H1 (cell line): Measurements from ENCODE around the gene CHDH. TPM values are rescaled to one million over a fixed set of nuclear protein-coding genes. Genes with fewer than 3 reads are reported as not detected.

Experiments used
- CTCF ChIA-PET: fragments of 300-600 bp; sonication (Branson Sonifier 250); formaldehyde crosslinking; loops from one replicate; lab custom pipeline; 2021; ENCODE audit not compliant: partially characterized antibody; lab: Charles Lee
- POLR2A ChIA-PET: fragments of 300-600 bp; sonication (Branson Sonifier 250); formaldehyde crosslinking; loops from one replicate; lab custom pipeline; 2021; ENCODE audit warnings: inconsistent platforms; ENCODE audit not compliant: partially characterized antibody; lab: Charles Lee
- DNase-seq, 2 experiments: peaks; one replicate each; pipeline versions ENCODE4 v3.0.0 to v3.0.0-alpha.2; 2010 to 2022; ENCODE audit warnings: low spot score in 2 of 2, low read depth in 1 of 2, mixed read lengths in 1 of 2
- FAIRE-seq: peaks from 2 replicates; lab custom pipeline; 2011; peaks lifted over from hg19 to GRCh38; lab: Jason Lieb, UNC
- H2AFZ ChIP-seq: 2 replicates; pipeline ENCODE4 v1.8.1; 2012; ENCODE audit warnings: low read length, inconsistent platforms
- H2AK5ac ChIP-seq: 2 replicates; pipeline ENCODE4 v1.6.1; 2013; ENCODE audit warnings: low read depth, low read length
- H2BK120ac ChIP-seq: replicated peaks from 2 replicates; pipeline ENCODE3; 2013; ENCODE audit warnings: low read depth, low read length, inconsistent platforms
- H2BK12ac ChIP-seq: 2 replicates; pipeline ENCODE4 v1.6.1; 2013; ENCODE audit warnings: low read depth, low read length
- H2BK15ac ChIP-seq: 2 replicates; pipeline ENCODE4 v1.6.1; 2013; ENCODE audit warnings: low read length
- H2BK20ac ChIP-seq: 2 replicates; pipeline ENCODE4 v1.6.1; 2013; ENCODE audit warnings: low read length
- H2BK5ac ChIP-seq: 2 replicates; pipeline ENCODE4 v1.6.1; 2013; ENCODE audit warnings: low read depth, low read length
- H3K14ac ChIP-seq: 2 replicates; pipeline ENCODE4 v1.6.1; 2013; ENCODE audit warnings: inconsistent platforms; ENCODE audit not compliant: insufficient read length
- H3K18ac ChIP-seq: 2 replicates; pipeline ENCODE4 v1.6.1; 2013; ENCODE audit warnings: low read length; ENCODE audit errors: extremely low read depth
- H3K23ac ChIP-seq: 2 replicates; pipeline ENCODE4 v1.6.1; 2013; ENCODE audit warnings: inconsistent platforms; ENCODE audit not compliant: insufficient read length
- H3K23me2 ChIP-seq: 2 replicates; pipeline ENCODE4 v1.6.1; 2013; ENCODE audit warnings: low read depth, low read length
- H3K27ac ChIP-seq: 2 replicates; pipeline ENCODE4 v1.6.1; 2011; ENCODE audit warnings: low read depth, low read length, inconsistent platforms
- H3K27me3 ChIP-seq, 4 experiments: replicated peaks in 1 of 4; 1 replicate in 1 of 4; 2 replicates in 3 of 4; pipeline versions ENCODE4 v1.6.1 to v1.8.1; 2011 to 2013; ENCODE audit warnings: low read length in 3 of 4, mild to moderate bottlenecking in 3 of 4, inconsistent platforms in 2 of 4, mixed read lengths in 2 of 4, moderate library complexity in 1 of 4; ENCODE audit not compliant: control insufficient read depth in 3 of 4, insufficient read depth in 3 of 4; ENCODE audit errors: extremely low read depth in 1 of 4
- H3K36me3 ChIP-seq, 4 experiments: 2 replicates each; pipeline versions ENCODE4 v1.6.1 to v1.8.1; 2011 to 2013; ENCODE audit warnings: mild to moderate bottlenecking in 4 of 4, low read length in 3 of 4, moderate library complexity in 2 of 4, control low read depth in 1 of 4, inconsistent platforms in 1 of 4; ENCODE audit not compliant: insufficient read depth in 4 of 4, control insufficient read depth in 2 of 4
- H3K4ac ChIP-seq: replicated peaks from 2 replicates; pipeline ENCODE3; 2013; ENCODE audit warnings: low read length, low read depth, mixed read lengths, inconsistent platforms; ENCODE audit not compliant: insufficient read length
- H3K4me1 ChIP-seq, 4 experiments: replicated peaks in 1 of 4; 1 replicate in 1 of 4; 2 replicates in 3 of 4; pipeline versions ENCODE4 v1.6.1 to v1.8.1; 2011 to 2013; ENCODE audit warnings: low read length in 3 of 4, inconsistent platforms in 2 of 4, mixed read lengths in 1 of 4; ENCODE audit not compliant: insufficient read depth in 4 of 4, control insufficient read depth in 3 of 4
- H3K4me2 ChIP-seq, 2 experiments: 2 replicates each; pipeline versions ENCODE4 v1.6.1 to v1.8.1; 2011 to 2013; ENCODE audit warnings: low read depth in 2 of 2, low read length in 2 of 2, control low read depth in 1 of 2, inconsistent platforms in 1 of 2, mild to moderate bottlenecking in 1 of 2; ENCODE audit not compliant: insufficient read depth in 1 of 2
- H3K4me3 ChIP-seq, 4 experiments: fragments of 200-600, 300-600 bp in 1 of 4; sonication (generic), shearing (Covaris generic), sonication (Bioruptor Twin) in 1 of 4; 2 replicates each; pipeline versions ENCODE4 v1.5.1 to v1.8.1; 2011 to 2016; ENCODE audit warnings: low read length in 4 of 4, low read depth in 3 of 4, control low read depth in 2 of 4, inconsistent platforms in 2 of 4, mild to moderate bottlenecking in 2 of 4, mixed read lengths in 1 of 4, moderate library complexity in 1 of 4; ENCODE audit not compliant: insufficient read depth in 2 of 4; ENCODE audit errors: extremely low read depth in 1 of 4
- H3K56ac ChIP-seq: replicated peaks from 2 replicates; pipeline ENCODE3; 2013; ENCODE audit warnings: low read depth, mild to moderate bottlenecking, mixed read lengths, low read length, inconsistent platforms; ENCODE audit not compliant: insufficient read length
- H3K79me1 ChIP-seq: 2 replicates; pipeline ENCODE4 v1.6.1; 2013; ENCODE audit warnings: low read depth, low read length, control low read depth
- H3K79me2 ChIP-seq, 2 experiments: 2 replicates each; pipeline versions ENCODE4 v1.6.1 to v1.8.1; 2012 to 2013; ENCODE audit warnings: low read length in 2 of 2, mild to moderate bottlenecking in 2 of 2, inconsistent platforms in 1 of 2; ENCODE audit not compliant: insufficient read depth in 2 of 2, control insufficient read depth in 1 of 2
- H3K9ac ChIP-seq, 4 experiments: replicated peaks in 1 of 4; 1 replicate in 1 of 4; 2 replicates in 3 of 4; pipeline versions ENCODE4 v1.6.1 to v1.8.1; 2011 to 2013; ENCODE audit warnings: low read depth in 3 of 4, low read length in 3 of 4, control low read depth in 2 of 4, mild to moderate bottlenecking in 2 of 4, moderate library complexity in 2 of 4, inconsistent platforms in 1 of 4; ENCODE audit errors: extremely low read depth in 1 of 4
- H3K9me3 ChIP-seq, 2 experiments: 2 replicates each; pipeline versions ENCODE4 v1.6.1 to v1.8.1; 2012 to 2013; ENCODE audit warnings: mild to moderate bottlenecking in 2 of 2, moderate library complexity in 2 of 2, control low read depth in 1 of 2, inconsistent platforms in 1 of 2, low read depth in 1 of 2, low read length in 1 of 2, mixed read lengths in 1 of 2; ENCODE audit not compliant: insufficient read depth in 2 of 2
- H4K20me1 ChIP-seq, 2 experiments: replicated peaks in 1 of 2; 2 replicates each; pipeline versions ENCODE3 to v1.8.1; 2011 to 2013; ENCODE audit warnings: inconsistent platforms in 2 of 2, low read length in 2 of 2, mild to moderate bottlenecking in 1 of 2; ENCODE audit not compliant: insufficient read depth in 2 of 2, control insufficient read depth in 1 of 2
- H4K5ac ChIP-seq: 2 replicates; pipeline ENCODE4 v1.6.1; 2013; ENCODE audit warnings: low read length, low read depth, mixed read lengths, inconsistent platforms; ENCODE audit not compliant: insufficient read length
- H4K8ac ChIP-seq: 2 replicates; pipeline ENCODE4 v1.8.0; 2013; ENCODE audit warnings: mild to moderate bottlenecking, moderate library complexity, low read length, inconsistent platforms; ENCODE audit not compliant: insufficient read depth; ENCODE audit errors: extremely low read depth
- H4K91ac ChIP-seq: replicated peaks from 2 replicates; pipeline ENCODE3; 2013; ENCODE audit warnings: low read length, mixed read lengths, inconsistent platforms; ENCODE audit not compliant: insufficient read length
- BACH1 ChIP-seq: IDR thresholded peaks from 2 replicates; pipeline ENCODE4 v1.6.1; 2012; ENCODE audit warnings: low read length, improper control_type of control experiment
- CEBPB ChIP-seq: IDR thresholded peaks from 2 replicates; pipeline ENCODE4 v1.6.1; 2012; ENCODE audit warnings: low read depth, low read length
- EP300 ChIP-seq, 2 experiments: IDR thresholded peaks; 1 replicate in 1 of 2; 2 replicates in 1 of 2; pipeline ENCODE4 v1.6.1; 2011 to 2012; ENCODE audit warnings: low read depth in 2 of 2, low read length in 2 of 2, mild to moderate bottlenecking in 2 of 2, borderline replicate concordance in 1 of 2, inconsistent platforms in 1 of 2, moderate library complexity in 1 of 2
- FOSL1 ChIP-seq: IDR thresholded peaks from 2 replicates; pipeline ENCODE4 v1.6.1; 2011; ENCODE audit warnings: mild to moderate bottlenecking, low read depth, low read length, moderate library complexity; ENCODE audit not compliant: insufficient read depth
- JUND ChIP-seq: IDR thresholded peaks from 2 replicates; pipeline ENCODE4 v1.6.1; 2011; ENCODE audit warnings: mild to moderate bottlenecking, improper control_type of control experiment, low read length
- PHF8 ChIP-seq: fragments of 200-600 bp; sonication (generic); conservative IDR thresholded peaks from 2 replicates; pipeline ENCODE4 v1.7.1; 2012; ENCODE audit warnings: low read depth, mild to moderate bottlenecking, inconsistent platforms, low read length, moderate library complexity
- POLR2A ChIP-seq, 2 experiments: IDR thresholded peaks; 1 replicate in 1 of 2; 2 replicates in 1 of 2; pipeline ENCODE4 v1.6.1; 2011; ENCODE audit warnings: low read depth in 2 of 2, low read length in 2 of 2, mild to moderate bottlenecking in 2 of 2; ENCODE audit errors: control extremely low read depth in 1 of 2
- SAP30 ChIP-seq: fragments of 300-600 bp; sonication (generic); IDR thresholded peaks from 2 replicates; pipeline ENCODE4 v1.7.1; 2012; ENCODE audit warnings: low read length, moderate library complexity, mild to moderate bottlenecking, inconsistent platforms; ENCODE audit not compliant: insufficient read depth, insufficient replicate concordance
- SP2 ChIP-seq: IDR thresholded peaks from 2 replicates; pipeline ENCODE4 v1.6.1; 2012; ENCODE audit warnings: mild to moderate bottlenecking, low read length, inconsistent platforms
- WGBS, 2 experiments: shearing (Covaris generic) in 1 of 2; methylation state at CpG; one replicate each; pipeline versions ENCODE4 v1.1.6 to v1.1.7; 2013 to 2015; ENCODE audit warnings: low lambda C conversion rate in 2 of 2, mixed read lengths in 2 of 2, inconsistent platforms in 1 of 2, low coverage in 1 of 2, missing lambda C conversion rate in 1 of 2; ENCODE audit not compliant: insufficient replicate concordance in 2 of 2, insufficient coverage in 1 of 2, insufficient read length in 1 of 2; ENCODE audit errors: extremely low coverage in 1 of 2, missing lambda C conversion rate in 1 of 2; 5-methylcytosine and 5-hydroxymethylcytosine counted together
- polyA plus RNA-seq, 7 experiments: library from polyadenylated mRNA; depleted of rRNA in 3 of 7; stranded (reverse) in 5 of 7; unstranded in 2 of 7; fragments of >200 nt in 5 of 7; fragments of 200-250 nt in 2 of 7; gene quantifications; 1 replicate in 5 of 7; 2 replicates in 1 of 7; 4 replicates in 1 of 7; pipeline versions ENCODE4 v1.2.1 to v1.2.3, GENCODE V29; 2011 to 2013; ENCODE audit warnings: missing spikeins in 2 of 7, mixed read lengths in 2 of 7
- total RNA-seq: library from RNA; stranded (reverse); fragmentation: NEBNext Ultra II Directional; extraction: Animal tissue kit (Norgen Biotek cat#: 25700); gene quantifications from 2 replicates; pipeline ENCODE4 v1.2.1, GENCODE V29; 2021
- TF ChIP-seq, protein P1 (sequence below): IDR thresholded peaks from 2 replicates; pipeline ENCODE4 v1.6.1; 2011; ENCODE audit warnings: low read length, improper control_type of control experiment

Gene CHDH
- total and polyA plus RNA-seq, 2 of the 8 experiments (the other 6 are each of a cell fraction or from before 2014, with no cell fraction given): 4.9 to 10.3 TPM

DNA sequence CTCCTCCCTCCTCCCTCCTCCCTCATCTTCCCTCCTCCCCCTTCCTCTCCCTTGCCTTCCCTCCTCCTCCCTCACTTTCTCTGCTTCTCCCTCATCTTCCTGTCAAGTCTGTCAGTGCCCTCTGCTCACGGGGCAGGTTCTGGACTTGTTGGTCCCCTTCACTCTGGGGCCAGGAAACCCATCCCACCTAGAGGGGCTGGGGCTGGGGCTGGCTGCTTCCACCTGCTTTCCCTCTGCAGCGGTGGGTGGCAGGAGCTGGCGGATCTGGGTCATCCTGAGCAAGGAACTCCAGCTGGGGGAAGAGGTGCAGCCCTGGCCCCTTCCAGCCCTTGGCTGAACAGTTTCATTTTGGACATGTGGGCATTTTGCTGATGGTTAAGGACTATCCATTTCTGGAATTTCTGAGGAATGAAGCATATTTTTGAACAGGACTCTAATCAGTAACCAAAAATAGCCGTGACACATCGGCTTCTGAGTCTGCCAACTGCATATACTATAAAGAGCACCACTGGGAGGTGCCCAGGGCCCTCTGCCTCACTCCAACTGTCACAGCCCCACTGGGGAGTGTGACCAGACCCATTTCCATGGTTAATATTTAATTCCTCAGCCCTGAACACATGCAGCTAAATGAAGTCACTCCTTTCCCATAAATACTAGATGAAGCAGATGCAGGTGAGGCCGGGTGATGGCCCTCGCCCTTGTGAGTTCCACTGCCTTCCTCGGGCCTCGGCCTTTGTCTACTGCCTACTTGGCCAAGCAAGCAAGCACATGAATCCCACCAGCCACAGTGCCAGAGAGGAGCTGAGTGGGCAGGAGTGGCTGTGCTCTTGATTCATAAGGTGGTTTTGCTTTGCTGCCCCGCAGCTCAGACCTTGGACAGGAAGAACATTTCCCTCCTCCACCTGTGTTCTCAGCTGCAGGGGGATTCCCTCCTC lies 39.8 kb downstream of the CHDH start:
- Histone ChIP-seq H3K23ac (no peak overlapping the region), H3K27me3 (no peaks in the 10 kb centered on the region; a peak in 1 of 7 replicates), H3K4me2 (no peak overlapping the region), H3K18ac (no peak overlapping the region), H4K91ac (no peak overlapping the region), H2AK5ac (no peak overlapping the region), H2BK12ac (no peak overlapping the region; the same call in 1 of the 2 replicates), H2BK5ac (no peak overlapping the region), H3K4ac (no peak overlapping the region), H2BK120ac (no peak overlapping the region), H3K56ac (no peak overlapping the region), H2AFZ (no peak overlapping the region), H3K36me3 (no peaks in the 10 kb centered on the region), H3K4me1 (peaks cover 0 to 7% (median 0%) of the 10 kb centered on the region in 4 experiments; a peak in 3 of 7 replicates), H3K79me2 (no peaks in the 10 kb centered on the region), H2BK20ac (no peak overlapping the region), H3K9me3 (no peaks in the 10 kb centered on the region), H3K4me3 (no peak overlapping the region), H4K8ac (no peak overlapping the region), H3K79me1 (no peaks in the 10 kb centered on the region), H4K20me1 (peaks cover 0 to 2% of the 10 kb centered on the region in 2 experiments), H3K23me2 (peaks cover 6% of the 10 kb centered on the region; the same call in 1 of the 2 replicates), H3K14ac (no peak overlapping the region), H4K5ac (no peak overlapping the region), H3K27ac (no peak overlapping the region), H2BK15ac (no peak overlapping the region), H3K9ac (no peak overlapping the region)
- DNase-seq: no peak
- ChIA-PET POLR2A (no interaction called here), CTCF (interaction anchor here (0.6 to 1.2 kb wide), 2 partner anchors 17 to 80 kb away, joined by 3 read pairs; no protein-coding TSS in a partner anchor)
- FAIRE-seq: no peak
- 82% methylated on average over 10 of the region's 10 CpGs; no CpG with 5 or more reads in 1 of the 2 experiments for WGBS, 2 experiments
- no peak for TF ChIP-seq CEBPB
- no peak for TF ChIP-seq PHF8
- no peak for TF ChIP-seq JUND
- TF ChIP-seq SP2: no peak
- TF ChIP-seq SAP30: no peak
- TF ChIP-seq, protein P1, sequence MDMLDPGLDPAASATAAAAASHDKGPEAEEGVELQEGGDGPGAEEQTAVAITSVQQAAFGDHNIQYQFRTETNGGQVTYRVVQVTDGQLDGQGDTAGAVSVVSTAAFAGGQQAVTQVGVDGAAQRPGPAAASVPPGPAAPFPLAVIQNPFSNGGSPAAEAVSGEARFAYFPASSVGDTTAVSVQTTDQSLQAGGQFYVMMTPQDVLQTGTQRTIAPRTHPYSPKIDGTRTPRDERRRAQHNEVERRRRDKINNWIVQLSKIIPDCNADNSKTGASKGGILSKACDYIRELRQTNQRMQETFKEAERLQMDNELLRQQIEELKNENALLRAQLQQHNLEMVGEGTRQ: no peak
- no peak for TF ChIP-seq BACH1
- TF ChIP-seq EP300 (IDR thresholded peaks at IDR 0.05; ENCODE audit: borderline replicate concordance in 1 of 2, low read depth in 2 of 2, low read length in 2 of 2): no peak
- no peak for TF ChIP-seq FOSL1
- no peak for TF ChIP-seq POLR2A (IDR thresholded peaks at IDR 0.05; ENCODE audit: control extremely low read depth in 1 of 2, low read depth in 2 of 2, low read length in 2 of 2)
